PC-9 (cell line): ENCODE data around the gene HS6ST3. TPM values are rescaled to one million over a fixed set of nuclear protein-coding genes. Genes with fewer than 3 reads are reported as not detected.

ENCODE experiments used
- BruUV-seq: library from RNA; stranded (reverse); fragments of 400-500 nt; replicated peaks from 2 replicates; lab custom pipeline; 2021; lab: Mats Ljungman, UMichigan
- CTCF ChIA-PET: fragments of 300-600 bp; sonication (Branson Sonifier 250); formaldehyde crosslinking; loops from one replicate; lab custom pipeline; 2022; ENCODE audit warnings: antibody characterized with exemption; lab: Charles Lee
- POLR2A ChIA-PET: fragments of 300-600 bp; sonication (Branson Sonifier 250); formaldehyde crosslinking; loops from one replicate; lab custom pipeline; 2022; ENCODE audit warnings: antibody characterized with exemption; ENCODE audit not compliant: unreplicated experiment; lab: Charles Lee
- DNase-seq, 2 experiments: peaks; one replicate each; pipeline versions ENCODE4 v3.0.0 to v3.0.0-alpha.2; 2015 to 2022; ENCODE audit warnings: mixed read lengths in 1 of 2
- H2AFZ ChIP-seq: fragments of 200-600 bp; sonication (generic); 2 replicates; pipeline ENCODE4 v1.8.1; 2017; ENCODE audit warnings: antibody characterized with exemption
- H3F3A ChIP-seq: fragments of 200-600 bp; sonication (generic); 2 replicates; pipeline ENCODE4 v1.8.1; 2017; ENCODE audit warnings: antibody characterized with exemption, mild to moderate bottlenecking, low read depth; ENCODE audit not compliant: insufficient read depth
- H3K27ac ChIP-seq: fragments of 200-600 bp; sonication (generic); 2 replicates; pipeline ENCODE4 v1.6.1; 2016; ENCODE audit warnings: mixed run types
- H3K27me3 ChIP-seq: fragments of 200-600 bp; sonication (generic); 2 replicates; pipeline ENCODE4 v1.6.1; 2016; ENCODE audit warnings: low read depth, mixed run types; ENCODE audit not compliant: insufficient read depth
- H3K36me3 ChIP-seq: fragments of 200-600 bp; sonication (generic); 2 replicates; pipeline ENCODE4 v1.6.1; 2016; ENCODE audit warnings: low read depth, mixed run types
- H3K4me1 ChIP-seq: fragments of 200-600 bp; sonication (generic); replicated peaks from 2 replicates; pipeline ENCODE4 v1.6.1; 2016; ENCODE audit warnings: mixed run types; ENCODE audit not compliant: insufficient read depth
- H3K4me2 ChIP-seq: fragments of 200-600 bp; sonication (generic); 2 replicates; pipeline ENCODE4 v1.6.1; 2017; ENCODE audit warnings: mixed run types
- H3K4me3 ChIP-seq: fragments of 200-600 bp; sonication (generic); 2 replicates; pipeline ENCODE4 v1.6.1; 2016; ENCODE audit warnings: mixed run types
- H3K79me2 ChIP-seq: fragments of 200-600 bp; sonication (generic); 2 replicates; pipeline ENCODE4 v1.6.1; 2017; ENCODE audit warnings: low read depth, mixed run types
- H3K9me2 ChIP-seq: fragments of 200-600 bp; sonication (generic); 2 replicates; pipeline ENCODE4 v1.8.1; 2017; ENCODE audit warnings: mild to moderate bottlenecking; ENCODE audit not compliant: insufficient read depth
- H3K9me3 ChIP-seq: fragments of 200-600 bp; sonication (generic); 2 replicates; pipeline ENCODE4 v1.8.1; 2016; ENCODE audit warnings: low read depth; ENCODE audit not compliant: insufficient read depth
- H4K20me1 ChIP-seq: fragments of 200-600 bp; sonication (generic); 2 replicates; pipeline ENCODE4 v1.8.1; 2017; ENCODE audit not compliant: insufficient read depth
- CTCF ChIP-seq: fragments of 200-600 bp; sonication (generic); conservative IDR thresholded peaks from 2 replicates; pipeline ENCODE4 v1.6.1; 2017; ENCODE audit warnings: mixed run types, antibody characterized with exemption, mild to moderate bottlenecking, moderate library complexity
- EZH2 ChIP-seq: fragments of 200-600 bp; sonication (generic); IDR thresholded peaks from 2 replicates; pipeline ENCODE4 v1.8.0; 2017; ENCODE audit warnings: antibody characterized with exemption, low read depth
- intact Hi-C: fragments of 100-400 bp; cut with micrococcal nuclease; formaldehyde crosslinking; loops from one replicate; pipeline ENCODE4 v1.10.0; 2022; ENCODE audit not compliant: unreplicated experiment
- total RNA-seq: library from RNA; stranded (reverse); gene quantifications from 2 replicates; pipeline ENCODE4 v1.2.3, GENCODE V29; 2021

Gene HS6ST3
- total RNA-seq, 1 experiment from 2014 or later = not detected

- no peaks in the 10 kb centered on the region for H4K20me1 ChIP-seq
- no peak for DNase-seq
- no peak overlapping the region for H3K4me2 ChIP-seq
- H3K27me3 ChIP-seq = peaks cover 13% of the 10 kb centered on the region; the same call in 1 of the 2 replicates
- H3F3A ChIP-seq = no peaks in the 10 kb centered on the region
- H3K9me2 ChIP-seq = no peaks in the 10 kb centered on the region
- no peaks in the 10 kb centered on the region for H3K9me3 ChIP-seq
- BruUV-seq = no TSS peak
- H3K4me3 ChIP-seq = no peak overlapping the region
- ChIA-PET CTCF (no interaction called here), POLR2A (no interaction called here)
- H3K4me1 ChIP-seq = no peaks in the 10 kb centered on the region
- TF ChIP-seq CTCF = no peak
- TF ChIP-seq EZH2 = no peak
- H3K36me3 ChIP-seq = no peaks in the 10 kb centered on the region
- no peak overlapping the region for H2AFZ ChIP-seq
- intact Hi-C loops = no loop called here
- H3K27ac ChIP-seq = no peak overlapping the region
- H3K79me2 ChIP-seq = no peaks in the 10 kb centered on the region
These were observed 713.7 kb downstream of the HS6ST3 start for GRCh38 chr13:96803456-96804100.

- no peaks in the 10 kb centered on the region for H3K9me3 ChIP-seq
- ChIA-PET CTCF (no interaction called here), POLR2A (no interaction called here)
- no peak overlapping the region for H3K4me2 ChIP-seq
- no TSS peak for BruUV-seq
- H3K9me2 ChIP-seq = no peaks in the 10 kb centered on the region
- no peaks in the 10 kb centered on the region for H3K79me2 ChIP-seq
- no peaks in the 10 kb centered on the region for H3K4me1 ChIP-seq
- H4K20me1 ChIP-seq = no peaks in the 10 kb centered on the region
- no peak for DNase-seq
- H3F3A ChIP-seq = no peaks in the 10 kb centered on the region
- intact Hi-C loops = no loop called here
- TF ChIP-seq EZH2 (no peak), CTCF (no peak)
- no peak overlapping the region for H3K27ac ChIP-seq
- H3K36me3 ChIP-seq = no peaks in the 10 kb centered on the region
- H2AFZ ChIP-seq = no peak overlapping the region
- H3K4me3 ChIP-seq = no peak overlapping the region
- H3K27me3 ChIP-seq = peaks cover 13% of the 10 kb centered on the region; the same call in 1 of the 2 replicates
These were observed 714.3 kb downstream of the HS6ST3 start for GRCh38 chr13:96804174-96804573.

GRCh38 chr13:96806746-96807145 lies 716.8 kb downstream of the HS6ST3 start:
- ChIA-PET POLR2A (no interaction called here), CTCF (no interaction called here)
- Histone ChIP-seq H3K36me3 (no peaks in the 10 kb centered on the region), H3K27me3 (peaks cover 20% of the 10 kb centered on the region; the same call in 1 of the 2 replicates), H3K9me2 (no peaks in the 10 kb centered on the region), H2AFZ (no peak overlapping the region), H3K9me3 (no peaks in the 10 kb centered on the region), H3K27ac (no peak overlapping the region), H3K4me2 (no peak overlapping the region), H4K20me1 (no peaks in the 10 kb centered on the region), H3K4me1 (no peaks in the 10 kb centered on the region), H3F3A (no peaks in the 10 kb centered on the region), H3K4me3 (no peak overlapping the region), H3K79me2 (no peaks in the 10 kb centered on the region)
- no peak for DNase-seq
- intact Hi-C loops = no loop called here
- BruUV-seq = no TSS peak
- no peak for TF ChIP-seq CTCF
